Neural cell (in vitro differentiated cells): ENCODE results near the gene DAP3. TPM values are rescaled to one million over a fixed set of nuclear protein-coding genes. Genes with fewer than 3 reads are reported as not detected.
"Not testable (repeated sequence)": the region's sequence is repeated elsewhere in the genome, so short reads cannot be mapped to it uniquely, and the experiment has no call there.

ENCODE experiments used
- H2AFZ ChIP-seq: fragments of 200-600, 300-800 bp; sonication (generic), shearing (Covaris generic); 2 replicates; pipeline ENCODE4 v1.6.0; 2014; ENCODE audit warnings: low read depth, mild to moderate bottlenecking, antibody characterized with exemption, low read length, moderate library complexity
- H3F3A ChIP-seq: fragments of 200-600 bp; shearing (Covaris generic); 2 replicates; pipeline ENCODE4 v1.6.1; 2016; ENCODE audit warnings: mild to moderate bottlenecking, moderate library complexity, mixed read lengths, antibody characterized with exemption, low read length; ENCODE audit not compliant: insufficient read depth, poor library complexity, severe bottlenecking
- H3K27ac ChIP-seq: fragments of 200-600, 300-800 bp; sonication (generic), shearing (Covaris generic); 2 replicates; pipeline ENCODE4 v1.5.1; 2014; ENCODE audit warnings: mild to moderate bottlenecking, low read length, moderate library complexity
- H3K27me3 ChIP-seq: fragments of 300-800, 200-600 bp; sonication (generic), shearing (Covaris generic); 2 replicates; pipeline ENCODE4 v1.6.0; 2014; ENCODE audit warnings: mild to moderate bottlenecking, low read depth, low read length, moderate library complexity; ENCODE audit not compliant: insufficient read depth
- H3K36me3 ChIP-seq: fragments of 300-800, 200-600 bp; sonication (generic), shearing (Covaris generic); 2 replicates; pipeline ENCODE4 v1.5.1; 2014; ENCODE audit warnings: mild to moderate bottlenecking, antibody characterized with exemption, low read length, moderate library complexity; ENCODE audit not compliant: insufficient read depth
- H3K4me2 ChIP-seq: fragments of 300-800, 200-600 bp; sonication (generic), shearing (Covaris generic); 2 replicates; pipeline ENCODE4 v1.6.0; 2014; ENCODE audit warnings: mild to moderate bottlenecking, low read length
- H3K4me3 ChIP-seq: fragments of 300-800, 200-600 bp; sonication (generic), shearing (Covaris generic); 2 replicates; pipeline ENCODE4 v1.5.1; 2014; ENCODE audit warnings: mild to moderate bottlenecking, low read length, moderate library complexity
- H3K79me2 ChIP-seq: fragments of 200-600 bp; shearing (Covaris generic); replicated peaks from 2 replicates; pipeline ENCODE4 v1.6.0; 2014; ENCODE audit warnings: mild to moderate bottlenecking, low read length, moderate library complexity; ENCODE audit not compliant: insufficient read depth
- H3K9ac ChIP-seq: fragments of 300-800, 200-600 bp; sonication (generic), shearing (Covaris generic); 2 replicates; pipeline ENCODE4 v1.6.1; 2016; ENCODE audit warnings: mild to moderate bottlenecking, low read length, mixed read lengths
- H3K9me2 ChIP-seq: fragments of 200-600 bp; shearing (Covaris generic); 2 replicates; pipeline ENCODE4 v1.6.1; 2016; ENCODE audit warnings: mild to moderate bottlenecking, low read length, mixed read lengths; ENCODE audit not compliant: insufficient read depth
- H3K9me3 ChIP-seq: fragments of 200-600, 300-800 bp; sonication (generic), shearing (Covaris generic); 2 replicates; pipeline ENCODE4 v1.6.1; 2016; ENCODE audit warnings: mild to moderate bottlenecking, mixed run types, low read length, moderate library complexity, mixed read lengths
- H4K20me1 ChIP-seq: fragments of 200-600 bp; shearing (Covaris generic); 2 replicates; pipeline ENCODE4 v1.6.1; 2016; ENCODE audit warnings: mild to moderate bottlenecking, mixed run types; ENCODE audit not compliant: insufficient read depth
- CTCF ChIP-seq: fragments of 450-650 bp; IDR thresholded peaks from 2 replicates; pipeline ENCODE4 v1.5.1; 2014; ENCODE audit warnings: antibody characterized with exemption, mild to moderate bottlenecking, moderate library complexity; ENCODE audit not compliant: poor library complexity, severe bottlenecking
- EP300 ChIP-seq: fragments of 450-650 bp; conservative IDR thresholded peaks from 2 replicates; pipeline ENCODE4 v1.6.1; 2014; ENCODE audit warnings: antibody characterized with exemption, mild to moderate bottlenecking, moderate library complexity; ENCODE audit not compliant: poor library complexity, severe bottlenecking
- EZH2 ChIP-seq: fragments of 200-600, 300-800 bp; shearing (Covaris generic), sonication (generic); IDR thresholded peaks from 2 replicates; pipeline ENCODE4 v1.6.1; 2014; ENCODE audit warnings: antibody characterized with exemption, low read length, borderline replicate concordance, mild to moderate bottlenecking; ENCODE audit not compliant: insufficient read depth, poor library complexity, severe bottlenecking
- MXI1 ChIP-seq: fragments of 450-650 bp; conservative IDR thresholded peaks from 2 replicates; pipeline ENCODE4 v1.6.1; 2014; ENCODE audit warnings: antibody characterized with exemption, mild to moderate bottlenecking; ENCODE audit not compliant: poor library complexity, severe bottlenecking
- POLR2AphosphoS5 ChIP-seq: IDR thresholded peaks from 2 replicates; pipeline ENCODE4 v1.6.1; 2012
- RAD21 ChIP-seq: fragments of 450-650 bp; conservative IDR thresholded peaks from 2 replicates; pipeline ENCODE4 v1.6.1; 2014; ENCODE audit warnings: antibody characterized with exemption, mild to moderate bottlenecking, moderate library complexity
- SMC3 ChIP-seq: fragments of 450-650 bp; conservative IDR thresholded peaks from 2 replicates; pipeline ENCODE4 v1.6.1; 2014; ENCODE audit warnings: antibody characterized with exemption, mild to moderate bottlenecking, moderate library complexity; ENCODE audit not compliant: poor library complexity
- TAF1 ChIP-seq: IDR thresholded peaks from 2 replicates; pipeline ENCODE4 v1.6.1; 2012; ENCODE audit warnings: low read depth
- polyA plus RNA-seq: library from polyadenylated mRNA; depleted of rRNA; stranded (reverse); fragments of >200 nt; gene quantifications from 2 replicates; pipeline ENCODE4 v1.2.3, GENCODE V29; 2014
- TF ChIP-seq, protein P1 (sequence below): IDR thresholded peaks from 2 replicates; pipeline ENCODE4 v1.6.1; 2012; ENCODE audit warnings: borderline replicate concordance

DAP3 gene
- polyA plus RNA-seq, 1 donor from 2014 or later, result 180 TPM

GRCh38 chr1:155696524-155696923, 7.6 kb downstream of the DAP3 start:
- no peak overlapping the region for H3K4me3 ChIP-seq
- no peaks in the 10 kb centered on the region for H3F3A ChIP-seq
- no peak overlapping the region for H3K9ac ChIP-seq
- H4K20me1 ChIP-seq, result no peaks in the 10 kb centered on the region
- no peak overlapping the region for H3K4me2 ChIP-seq
- no peaks in the 10 kb centered on the region for H3K9me3 ChIP-seq
- H2AFZ ChIP-seq, result no peak overlapping the region
- H3K27me3 ChIP-seq, result no peaks in the 10 kb centered on the region
- no peaks in the 10 kb centered on the region for H3K9me2 ChIP-seq
- H3K79me2 ChIP-seq, result peaks cover 40% of the 10 kb centered on the region
- TF ChIP-seq, protein P1, sequence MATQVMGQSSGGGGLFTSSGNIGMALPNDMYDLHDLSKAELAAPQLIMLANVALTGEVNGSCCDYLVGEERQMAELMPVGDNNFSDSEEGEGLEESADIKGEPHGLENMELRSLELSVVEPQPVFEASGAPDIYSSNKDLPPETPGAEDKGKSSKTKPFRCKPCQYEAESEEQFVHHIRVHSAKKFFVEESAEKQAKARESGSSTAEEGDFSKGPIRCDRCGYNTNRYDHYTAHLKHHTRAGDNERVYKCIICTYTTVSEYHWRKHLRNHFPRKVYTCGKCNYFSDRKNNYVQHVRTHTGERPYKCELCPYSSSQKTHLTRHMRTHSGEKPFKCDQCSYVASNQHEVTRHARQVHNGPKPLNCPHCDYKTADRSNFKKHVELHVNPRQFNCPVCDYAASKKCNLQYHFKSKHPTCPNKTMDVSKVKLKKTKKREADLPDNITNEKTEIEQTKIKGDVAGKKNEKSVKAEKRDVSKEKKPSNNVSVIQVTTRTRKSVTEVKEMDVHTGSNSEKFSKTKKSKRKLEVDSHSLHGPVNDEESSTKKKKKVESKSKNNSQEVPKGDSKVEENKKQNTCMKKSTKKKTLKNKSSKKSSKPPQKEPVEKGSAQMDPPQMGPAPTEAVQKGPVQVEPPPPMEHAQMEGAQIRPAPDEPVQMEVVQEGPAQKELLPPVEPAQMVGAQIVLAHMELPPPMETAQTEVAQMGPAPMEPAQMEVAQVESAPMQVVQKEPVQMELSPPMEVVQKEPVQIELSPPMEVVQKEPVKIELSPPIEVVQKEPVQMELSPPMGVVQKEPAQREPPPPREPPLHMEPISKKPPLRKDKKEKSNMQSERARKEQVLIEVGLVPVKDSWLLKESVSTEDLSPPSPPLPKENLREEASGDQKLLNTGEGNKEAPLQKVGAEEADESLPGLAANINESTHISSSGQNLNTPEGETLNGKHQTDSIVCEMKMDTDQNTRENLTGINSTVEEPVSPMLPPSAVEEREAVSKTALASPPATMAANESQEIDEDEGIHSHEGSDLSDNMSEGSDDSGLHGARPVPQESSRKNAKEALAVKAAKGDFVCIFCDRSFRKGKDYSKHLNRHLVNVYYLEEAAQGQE, result no peak
- TF ChIP-seq MXI1, result no peak
- TF ChIP-seq TAF1, result no peak
- TF ChIP-seq POLR2AphosphoS5, result no peak
- H3K27ac ChIP-seq, result no peak overlapping the region
- no peaks in the 10 kb centered on the region for H3K36me3 ChIP-seq

- Histone ChIP-seq H3K27ac (no peak overlapping the region), H3F3A (no peaks in the 10 kb centered on the region), H3K9me3 (no peaks in the 10 kb centered on the region), H3K9ac (no peak overlapping the region), H3K36me3 (no peaks in the 10 kb centered on the region), H3K4me3 (no peak overlapping the region), H3K9me2 (no peaks in the 10 kb centered on the region), H3K79me2 (peaks cover 37% of the 10 kb centered on the region), H3K4me2 (no peak overlapping the region), H3K27me3 (no peaks in the 10 kb centered on the region), H4K20me1 (no peaks in the 10 kb centered on the region), H2AFZ (no peak overlapping the region)
- TF ChIP-seq TAF1 (no peak), SMC3 (no peak), RAD21 (no peak), EZH2 (no peak), MXI1 (no peak), POLR2AphosphoS5 (no peak), EP300 (no peak), CTCF (no peak)
- TF ChIP-seq, protein P1, result no peak
Observed at GRCh38 chr1:155697046-155697445, 8.2 kb downstream of the DAP3 start.

DNA sequence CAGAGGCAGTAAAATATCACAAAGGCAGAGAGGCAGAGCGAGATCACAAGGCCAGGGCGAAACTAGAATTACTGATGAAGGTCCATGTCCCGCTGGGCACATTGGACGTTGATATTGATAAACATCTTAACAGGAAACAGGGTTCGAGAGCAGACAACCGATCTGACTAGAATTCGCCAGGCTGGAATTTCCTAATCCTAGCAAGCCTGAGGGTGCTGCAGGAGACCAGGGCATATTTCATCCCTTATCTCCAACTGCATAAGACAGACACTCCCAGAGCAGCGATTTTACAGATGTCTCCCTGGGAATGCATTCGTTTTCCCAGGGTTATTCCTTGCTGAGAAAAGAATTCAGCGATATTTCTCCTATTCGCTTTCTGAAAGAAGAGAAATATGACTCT, 8.7 kb downstream of the DAP3 start:
- not testable (repeated sequence) for H3K9me2 ChIP-seq, H2AFZ ChIP-seq, H3K4me2 ChIP-seq, H3K4me3 ChIP-seq, H3F3A ChIP-seq, H3K36me3 ChIP-seq, H4K20me1 ChIP-seq, H3K9ac ChIP-seq, H3K27me3 ChIP-seq, H3K27ac ChIP-seq, H3K9me3 ChIP-seq
- H3K79me2 ChIP-seq, result peaks cover 37% of the 10 kb centered on the region
